CD4-positive, CD25-positive, alpha-beta regulatory T cell (primary cell): ENCODE measurements around the gene SLCO3A1. TPM values are rescaled to one million over a fixed set of nuclear protein-coding genes. Genes with fewer than 3 reads are reported as not detected.
A peak's percentile ranks its signal among the peaks of the same experiment; 100 is the strongest.

Experiments used
- ATAC-seq, 2 donors: fragments of 150-1000 bp; cut with Tn5 transposase; one replicate each; pipeline ENCODE4 v1.10.0; 2021; ENCODE audit warnings: low read depth in 2 of 2, moderate number of reproducible peaks in 2 of 2, moderate library complexity in 1 of 2
- DNase-seq, 3 donors: peaks; one replicate each; pipeline versions ENCODE4 v3.0.0 to v3.0.0-alpha.2; 2012 to 2022; ENCODE audit warnings: mixed read lengths in 1 of 3
- H3K27ac ChIP-seq: one replicate; pipeline ENCODE4 v1.7.0; 2013; ENCODE audit warnings: mild to moderate bottlenecking, low read length; ENCODE audit not compliant: insufficient read depth, poor library complexity, severe bottlenecking
- H3K27me3 ChIP-seq: one replicate; pipeline ENCODE4 v1.7.0; 2013; ENCODE audit warnings: low read length; ENCODE audit not compliant: control insufficient read depth, insufficient read depth
- H3K36me3 ChIP-seq: one replicate; pipeline ENCODE4 v1.7.0; 2013; ENCODE audit warnings: mild to moderate bottlenecking, low read length, moderate library complexity; ENCODE audit not compliant: control insufficient read depth, insufficient read depth
- H3K4me1 ChIP-seq: 2 replicates; pipeline ENCODE4 v1.7.0; 2013; ENCODE audit warnings: mild to moderate bottlenecking, low read length; ENCODE audit not compliant: insufficient read depth, control insufficient read depth, poor library complexity, severe bottlenecking
- H3K4me3 ChIP-seq: one replicate; pipeline ENCODE4 v1.7.0; 2013; ENCODE audit warnings: low read depth, mild to moderate bottlenecking, low read length, moderate library complexity
- H3K9me3 ChIP-seq, 2 experiments: 1 replicate in 1 of 2; 2 replicates in 1 of 2; pipeline ENCODE4 v1.7.0; 2013; ENCODE audit warnings: low read length in 2 of 2, mild to moderate bottlenecking in 1 of 2, moderate library complexity in 1 of 2; ENCODE audit not compliant: control insufficient read depth in 2 of 2
- H3K27ac Mint-ChIP-seq, 3 donors: one replicate each; pipeline ENCODE4 v1.8.0; 2020 to 2022; ENCODE audit warnings: mild to moderate bottlenecking in 3 of 3, mixed read lengths in 3 of 3, moderate library complexity in 2 of 3
- H3K27me3 Mint-ChIP-seq: one replicate; pipeline ENCODE4 v1.8.0; 2022; ENCODE audit warnings: mild to moderate bottlenecking, mixed read lengths
- H3K36me3 Mint-ChIP-seq: one replicate; pipeline ENCODE4 v1.8.0; 2020; ENCODE audit warnings: mixed read lengths
- H3K4me1 Mint-ChIP-seq, 4 donors: one replicate each; pipeline ENCODE4 v1.8.0; 2020 to 2022; ENCODE audit warnings: mixed read lengths in 4 of 4, mild to moderate bottlenecking in 1 of 4
- H3K4me3 Mint-ChIP-seq, 4 donors: one replicate each; pipeline ENCODE4 v1.8.0; 2020 to 2022; ENCODE audit warnings: mild to moderate bottlenecking in 4 of 4, mixed read lengths in 4 of 4, moderate library complexity in 3 of 4
- H3K9me3 Mint-ChIP-seq, 7 donors: one replicate each; pipeline ENCODE4 v1.8.0; 2020 to 2022; ENCODE audit warnings: mixed read lengths in 7 of 7, mild to moderate bottlenecking in 3 of 7, moderate library complexity in 2 of 7
- polyA plus RNA-seq, 4 donors: library from polyadenylated mRNA; unstranded; fragments of 300-500 nt; fragmentation: Illumina TruSeq; gene quantifications; one replicate each; pipeline ENCODE4 v1.2.3, GENCODE V29; 2021
- total RNA-seq: library from RNA; stranded (reverse); gene quantifications from one replicate; pipeline ENCODE4 v1.2.3, GENCODE V29; 2022

Gene SLCO3A1
- total and polyA plus RNA-seq, 5 donors from 2014 or later, result 20.1 to 63.7 (median 38.1) TPM

- Histone ChIP-seq H3K4me3 (no peak overlapping the region), H3K9me3 (no peaks in the 10 kb centered on the region), H3K27ac (no peak overlapping the region), H3K27me3 (no peaks in the 10 kb centered on the region), H3K4me1 (peaks cover under 1% of the 10 kb centered on the region), H3K36me3 (no peaks in the 10 kb centered on the region)
- Mint-ChIP-seq H3K36me3 (peaks cover 5% of the 10 kb centered on the region), H3K4me3 (peak overlapping the region in 1 of 4 donors; percentile 6), H3K4me1 (peaks cover 33 to 86% (median 60%) of the 10 kb centered on the region in 4 donors), H3K27ac (peak overlapping the region in 1 of 3 donors; percentile 37), H3K27me3 (no peaks in the 10 kb centered on the region), H3K9me3 (no peaks in the 10 kb centered on the region)
- ATAC-seq, result no peak
- no peak for DNase-seq
Observed at GRCh38 chr15:92006186-92007028, 152.9 kb downstream of the SLCO3A1 start.

GRCh38 chr15:92009162-92009561, 155.7 kb downstream of the SLCO3A1 start:
- Mint-ChIP-seq H3K36me3 (peaks cover 5% of the 10 kb centered on the region), H3K4me1 (peaks cover 31 to 89% (median 64%) of the 10 kb centered on the region in 4 donors), H3K27me3 (no peaks in the 10 kb centered on the region), H3K4me3 (peak overlapping the region in 2 of 4 donors; percentile 53 to 60), H3K9me3 (no peaks in the 10 kb centered on the region), H3K27ac (peak overlapping the region in 2 of 3 donors; percentile 16 to 74)
- H3K27ac ChIP-seq, result no peak overlapping the region
- H3K27me3 ChIP-seq, result no peaks in the 10 kb centered on the region
- no peaks in the 10 kb centered on the region for H3K9me3 ChIP-seq
- H3K36me3 ChIP-seq, result no peaks in the 10 kb centered on the region
- ATAC-seq, result no peak
- no peak for DNase-seq
- peaks cover 7% of the 10 kb centered on the region for H3K4me1 ChIP-seq
- H3K4me3 ChIP-seq, result no peak overlapping the region

GRCh38 chr15:92011611-92012367, 158.3 kb downstream of the SLCO3A1 start:
- Histone ChIP-seq H3K9me3 (no peaks in the 10 kb centered on the region), H3K27me3 (no peaks in the 10 kb centered on the region), H3K27ac (no peak overlapping the region), H3K4me1 (peaks cover 7% of the 10 kb centered on the region), H3K4me3 (no peak overlapping the region), H3K36me3 (no peaks in the 10 kb centered on the region)
- H3K27ac Mint-ChIP-seq, result peak overlapping the region in 1 of 3 donors; percentile 57
- H3K27me3 Mint-ChIP-seq, result no peaks in the 10 kb centered on the region
- DNase-seq (peak in 1 of 3 donors; percentile 35), ATAC-seq (peak; percentile 37 to 51)
- peak overlapping the region in 1 of 4 donors; percentile 10 for H3K4me3 Mint-ChIP-seq
- H3K4me1 Mint-ChIP-seq, result peaks cover 37 to 82% (median 53%) of the 10 kb centered on the region in 4 donors
- no peaks in the 10 kb centered on the region for H3K9me3 Mint-ChIP-seq
- peaks cover 5% of the 10 kb centered on the region for H3K36me3 Mint-ChIP-seq

GRCh38 chr15:92012368-92012629, 158.8 kb downstream of the SLCO3A1 start:
- Mint-ChIP-seq H3K27me3 (no peaks in the 10 kb centered on the region), H3K4me1 (peaks cover 42 to 82% (median 48%) of the 10 kb centered on the region in 4 donors), H3K9me3 (no peaks in the 10 kb centered on the region), H3K4me3 (no peak overlapping the region), H3K36me3 (peaks cover 5% of the 10 kb centered on the region), H3K27ac (no peak overlapping the region)
- no peaks in the 10 kb centered on the region for H3K36me3 ChIP-seq
- no peak overlapping the region for H3K4me3 ChIP-seq
- no peaks in the 10 kb centered on the region for H3K9me3 ChIP-seq
- H3K4me1 ChIP-seq, result peaks cover 7% of the 10 kb centered on the region
- no peak for ATAC-seq
- H3K27ac ChIP-seq, result no peak overlapping the region
- H3K27me3 ChIP-seq, result no peaks in the 10 kb centered on the region
- DNase-seq, result no peak

GRCh38 chr15:92012881-92013280, 159.4 kb downstream of the SLCO3A1 start:
- DNase-seq (no peak), ATAC-seq (no peak)
- Mint-ChIP-seq H3K36me3 (peaks cover 8% of the 10 kb centered on the region), H3K9me3 (no peaks in the 10 kb centered on the region), H3K27me3 (no peaks in the 10 kb centered on the region), H3K27ac (no peak overlapping the region), H3K4me1 (peaks cover 43 to 82% (median 45%) of the 10 kb centered on the region in 4 donors), H3K4me3 (no peak overlapping the region)
- Histone ChIP-seq H3K27ac (no peak overlapping the region), H3K36me3 (no peaks in the 10 kb centered on the region), H3K4me3 (no peak overlapping the region), H3K9me3 (no peaks in the 10 kb centered on the region), H3K4me1 (peaks cover 7% of the 10 kb centered on the region), H3K27me3 (no peaks in the 10 kb centered on the region)

GRCh38 chr15:92014281-92015030, 160.9 kb downstream of the SLCO3A1 start:
- peaks cover 7% of the 10 kb centered on the region for H3K4me1 ChIP-seq
- DNase-seq (no peak), ATAC-seq (no peak)
- Mint-ChIP-seq H3K4me3 (no peak overlapping the region), H3K9me3 (no peaks in the 10 kb centered on the region), H3K27me3 (no peaks in the 10 kb centered on the region), H3K36me3 (peaks cover 4% of the 10 kb centered on the region), H3K27ac (peak overlapping the region in 1 of 3 donors; percentile 34), H3K4me1 (peaks cover 28 to 74% (median 33%) of the 10 kb centered on the region in 4 donors)
- H3K9me3 ChIP-seq, result no peaks in the 10 kb centered on the region
- no peak overlapping the region for H3K27ac ChIP-seq
- H3K36me3 ChIP-seq, result no peaks in the 10 kb centered on the region
- H3K27me3 ChIP-seq, result no peaks in the 10 kb centered on the region
- H3K4me3 ChIP-seq, result no peak overlapping the region

- Histone ChIP-seq H3K36me3 (peaks cover 2% of the 10 kb centered on the region), H3K4me3 (no peak overlapping the region), H3K9me3 (no peaks in the 10 kb centered on the region), H3K4me1 (no peaks in the 10 kb centered on the region), H3K27ac (no peak overlapping the region), H3K27me3 (no peaks in the 10 kb centered on the region)
- H3K4me1 Mint-ChIP-seq, result peaks cover 24 to 72% (median 30%) of the 10 kb centered on the region in 4 donors
- peak overlapping the region in 1 of 3 donors; percentile 63 for H3K27ac Mint-ChIP-seq
- no peak for ATAC-seq
- no peaks in the 10 kb centered on the region for H3K9me3 Mint-ChIP-seq
- no peak for DNase-seq
- H3K4me3 Mint-ChIP-seq, result no peak overlapping the region
- H3K27me3 Mint-ChIP-seq, result no peaks in the 10 kb centered on the region
- H3K36me3 Mint-ChIP-seq, result peaks cover 7% of the 10 kb centered on the region
Observed at GRCh38 chr15:92017882-92018534, 164.5 kb downstream of the SLCO3A1 start.
